ENCODE results near the gene EPHB6.
A peak's percentile ranks its signal among the peaks of the same experiment; 100 is the strongest.

Gene EPHB6

DNA sequence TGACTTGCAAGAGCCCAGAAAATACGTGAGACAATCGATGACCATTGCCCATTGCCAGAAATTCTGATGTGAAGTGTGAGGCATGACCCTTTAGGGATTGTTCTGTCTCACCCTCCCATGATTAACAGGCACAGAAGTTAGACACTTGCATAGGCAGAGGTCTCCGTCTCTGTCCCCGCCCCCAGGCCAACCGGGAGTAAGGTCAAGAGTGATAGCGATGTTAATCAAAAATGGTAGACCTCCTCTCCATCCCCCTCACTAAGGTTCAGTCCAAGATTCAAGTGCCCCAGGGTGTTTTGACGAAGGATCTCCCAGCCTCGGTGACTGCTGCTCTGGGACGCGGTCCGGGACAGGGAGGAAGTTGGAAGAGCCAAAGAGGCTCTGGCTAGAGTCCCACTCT, 53.4 kb downstream of the EPHB6 start:
- TF ChIP-seq, protein P1, sequence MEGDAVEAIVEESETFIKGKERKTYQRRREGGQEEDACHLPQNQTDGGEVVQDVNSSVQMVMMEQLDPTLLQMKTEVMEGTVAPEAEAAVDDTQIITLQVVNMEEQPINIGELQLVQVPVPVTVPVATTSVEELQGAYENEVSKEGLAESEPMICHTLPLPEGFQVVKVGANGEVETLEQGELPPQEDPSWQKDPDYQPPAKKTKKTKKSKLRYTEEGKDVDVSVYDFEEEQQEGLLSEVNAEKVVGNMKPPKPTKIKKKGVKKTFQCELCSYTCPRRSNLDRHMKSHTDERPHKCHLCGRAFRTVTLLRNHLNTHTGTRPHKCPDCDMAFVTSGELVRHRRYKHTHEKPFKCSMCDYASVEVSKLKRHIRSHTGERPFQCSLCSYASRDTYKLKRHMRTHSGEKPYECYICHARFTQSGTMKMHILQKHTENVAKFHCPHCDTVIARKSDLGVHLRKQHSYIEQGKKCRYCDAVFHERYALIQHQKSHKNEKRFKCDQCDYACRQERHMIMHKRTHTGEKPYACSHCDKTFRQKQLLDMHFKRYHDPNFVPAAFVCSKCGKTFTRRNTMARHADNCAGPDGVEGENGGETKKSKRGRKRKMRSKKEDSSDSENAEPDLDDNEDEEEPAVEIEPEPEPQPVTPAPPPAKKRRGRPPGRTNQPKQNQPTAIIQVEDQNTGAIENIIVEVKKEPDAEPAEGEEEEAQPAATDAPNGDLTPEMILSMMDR (IDR thresholded peaks at IDR 0.05): no peak

DNA sequence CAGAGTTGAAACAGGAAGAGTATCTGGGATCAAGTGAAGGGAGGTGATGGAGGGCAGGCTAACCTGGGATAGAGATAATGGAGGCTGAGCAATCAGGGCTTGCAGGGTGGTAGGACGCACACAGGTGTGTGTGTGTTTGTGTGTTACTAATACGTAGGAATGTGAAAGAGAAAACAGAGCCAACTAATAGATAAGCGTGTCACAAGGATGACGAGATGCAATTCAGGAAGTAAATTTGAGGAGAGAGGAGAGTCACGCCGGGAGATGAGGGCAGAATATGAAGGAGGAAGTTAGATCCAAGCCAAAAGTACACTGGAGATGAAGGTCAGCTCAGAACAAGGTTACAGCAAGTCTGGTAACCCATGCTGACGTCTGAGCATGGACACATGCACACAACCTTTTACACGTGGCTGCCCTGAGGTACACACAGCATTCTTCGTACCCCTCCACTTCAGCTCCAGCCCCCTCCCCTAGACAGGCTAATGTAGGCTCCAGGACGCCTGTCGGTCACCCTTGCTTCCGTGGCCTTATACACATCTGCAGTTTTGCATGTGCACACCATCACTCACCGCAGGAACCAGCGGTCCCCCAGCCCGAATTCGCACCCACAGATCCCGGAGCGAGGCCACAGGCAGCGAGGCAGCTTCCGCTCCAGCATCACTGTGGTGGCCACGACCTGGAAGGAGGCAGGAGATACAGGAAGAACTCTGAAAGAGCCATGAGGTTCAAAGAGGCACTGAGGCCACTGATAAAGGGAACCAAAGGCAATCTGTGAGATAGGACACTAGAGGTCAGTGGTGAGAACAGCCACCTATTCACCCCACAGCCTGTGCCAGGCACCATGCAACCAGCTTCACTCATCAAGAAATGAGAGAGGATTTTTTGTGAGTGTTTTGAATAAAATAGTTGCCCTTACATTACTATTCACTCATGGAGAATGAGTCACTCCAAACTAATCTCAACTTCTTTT, 54.3 kb downstream of the EPHB6 start:
- TF ChIP-seq, protein P1 (IDR thresholded peaks at IDR 0.05): peak; percentile 62

DNA sequence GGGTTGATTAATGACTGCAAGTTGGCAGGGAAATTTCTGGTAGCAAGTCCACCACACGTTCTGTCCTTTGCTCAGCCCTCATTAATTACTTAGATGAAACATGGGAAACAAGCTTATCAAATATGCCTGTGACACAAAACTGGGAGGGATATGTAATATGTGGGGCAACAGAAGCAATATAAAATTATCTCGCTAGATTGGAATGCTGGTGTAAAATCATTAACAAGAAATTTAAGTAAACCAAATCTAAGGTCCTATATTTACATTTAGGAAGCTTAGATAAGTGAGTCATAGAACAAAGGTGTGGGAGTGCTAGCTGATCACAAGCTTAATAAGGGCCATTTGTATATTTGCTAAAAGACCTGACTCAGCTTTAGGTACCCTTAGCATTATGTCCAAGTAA, 55.2 kb downstream of the EPHB6 start:
- TF ChIP-seq, protein P1 (IDR thresholded peaks at IDR 0.05): no peak

DNA sequence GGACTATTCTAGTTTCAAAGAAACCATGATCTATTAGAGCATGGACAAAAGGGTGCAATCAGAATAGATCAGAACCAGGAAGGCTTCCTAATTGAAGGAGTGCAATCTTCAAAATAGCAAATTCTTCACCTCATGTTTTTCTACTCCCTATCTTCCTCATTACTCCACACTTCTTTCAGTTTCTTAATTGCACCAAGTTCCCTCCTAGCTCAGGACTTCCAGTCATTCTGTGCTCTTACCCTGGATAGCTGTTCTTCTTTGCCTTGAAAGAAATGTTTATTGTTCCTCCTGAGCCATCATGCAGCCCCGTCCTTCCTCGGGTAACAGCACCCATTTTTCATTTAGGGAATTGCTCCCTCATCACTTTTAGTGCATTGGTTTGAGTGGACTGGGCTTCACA, 55.6 kb downstream of the EPHB6 start:
- TF ChIP-seq, protein P1 (IDR thresholded peaks at IDR 0.05): no peak

DNA sequence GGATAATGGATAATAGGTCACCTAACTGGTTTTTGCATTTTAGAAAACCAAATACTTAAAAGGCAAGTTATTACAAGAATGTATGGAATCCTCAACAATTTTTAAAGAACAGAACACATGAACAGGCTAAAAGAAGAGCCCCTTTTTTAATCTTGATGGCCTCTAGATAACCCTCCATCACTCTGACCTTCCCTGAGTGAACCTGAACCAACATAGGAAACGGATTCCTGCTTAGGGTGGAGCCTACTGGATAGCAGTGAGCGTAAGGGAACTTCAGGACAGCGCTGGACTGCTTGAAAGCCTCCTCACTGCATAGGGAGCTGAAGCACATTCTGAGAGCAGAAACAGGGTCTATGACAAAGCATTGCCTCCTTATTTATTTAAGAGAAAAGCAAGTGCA, 58.2 kb downstream of the EPHB6 start:
- TF ChIP-seq, protein P1 (IDR thresholded peaks at IDR 0.05): no peak

DNA sequence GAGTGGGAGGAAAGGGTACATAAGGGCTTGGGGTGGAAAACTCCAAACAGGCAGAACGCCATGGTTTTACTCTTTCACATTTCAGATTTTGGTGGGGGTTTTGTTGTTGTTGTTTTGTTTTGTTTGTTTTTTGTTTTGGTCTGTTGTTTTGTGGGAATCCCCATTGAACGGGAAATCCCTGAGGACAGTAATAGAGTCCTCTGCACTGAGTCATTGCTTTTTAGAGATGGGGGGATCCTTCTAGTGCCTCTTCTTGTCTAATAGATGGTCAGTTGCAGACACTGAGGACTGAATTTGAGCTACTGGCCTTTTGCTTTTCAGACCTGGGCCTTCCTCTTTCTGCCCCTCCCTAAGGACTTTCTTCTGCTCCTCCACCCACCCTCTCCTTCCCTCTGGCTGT, 58.7 kb downstream of the EPHB6 start:
- TF ChIP-seq, protein P1 (IDR thresholded peaks at IDR 0.05): no peak

DNA sequence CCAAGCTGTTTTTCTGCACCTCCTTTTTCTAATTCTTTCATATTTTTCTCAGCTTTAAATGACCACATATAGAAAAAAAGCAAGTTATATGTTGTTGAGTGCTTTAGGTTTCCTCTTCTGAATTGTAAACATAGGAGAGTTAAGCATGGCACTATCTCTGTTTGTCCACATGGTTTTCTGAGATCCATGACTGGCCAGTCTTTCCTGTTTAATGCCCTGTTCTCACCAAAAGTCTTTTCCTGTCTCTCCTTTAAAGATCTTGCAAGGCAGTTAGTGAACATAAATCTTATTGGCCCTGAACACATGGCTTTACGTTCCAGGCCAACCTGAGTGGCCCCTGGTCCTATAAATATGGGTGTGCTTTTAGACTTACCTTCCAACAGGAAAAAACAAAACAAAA, 59.2 kb downstream of the EPHB6 start:
- TF ChIP-seq, protein P1 (IDR thresholded peaks at IDR 0.05): no peak

Data from LNCAP (cell line).